ENCODE data around the gene AMN1.
"Not testable (repeated sequence)": the region's sequence is repeated elsewhere in the genome, so short reads cannot be mapped to it uniquely, and the experiment has no call there.

AMN1 gene

DNA sequence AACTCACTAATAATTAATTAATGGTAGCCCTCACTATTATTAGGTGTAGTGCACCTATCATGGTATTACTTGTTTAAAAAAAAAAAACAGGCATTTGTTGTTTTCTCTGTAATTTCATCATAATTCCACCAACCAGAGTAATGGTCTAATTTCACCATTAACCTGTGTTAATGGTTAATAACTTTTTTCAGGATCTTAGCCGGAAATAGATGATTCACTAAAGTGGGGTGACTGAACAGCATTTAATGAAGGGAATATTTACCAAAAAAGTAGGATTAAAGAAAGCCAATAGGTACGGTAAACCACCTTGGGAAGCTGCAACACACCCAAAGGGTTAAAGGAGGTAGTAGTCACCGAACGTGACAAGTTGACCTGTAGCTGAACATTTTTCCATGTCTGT lies 56.3 kb downstream of the AMN1 start:
- DNase-seq (ENCODE audit: low read depth), result no peak

DNA sequence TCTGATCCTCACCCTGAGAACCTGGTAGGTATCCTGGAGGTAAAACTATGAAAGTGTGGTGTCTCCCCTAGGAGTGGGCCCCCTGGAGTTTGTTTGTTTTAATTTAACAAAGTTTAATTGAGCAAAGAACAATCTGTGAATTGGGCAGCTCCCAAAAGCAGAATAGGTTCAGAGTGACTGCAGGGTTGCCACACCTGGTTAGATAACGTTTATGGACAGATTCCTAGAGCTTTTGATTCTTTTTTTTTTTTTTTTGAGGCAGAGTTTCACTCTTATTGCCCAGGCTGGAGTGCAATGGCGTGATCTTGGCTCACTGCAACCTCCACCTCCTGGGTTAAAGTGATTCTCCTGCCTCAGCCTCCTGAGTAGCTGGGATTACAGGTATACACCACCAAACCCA lies 59.2 kb downstream of the AMN1 start:
- not testable (repeated sequence) for DNase-seq (ENCODE audit: low read depth)

DNA sequence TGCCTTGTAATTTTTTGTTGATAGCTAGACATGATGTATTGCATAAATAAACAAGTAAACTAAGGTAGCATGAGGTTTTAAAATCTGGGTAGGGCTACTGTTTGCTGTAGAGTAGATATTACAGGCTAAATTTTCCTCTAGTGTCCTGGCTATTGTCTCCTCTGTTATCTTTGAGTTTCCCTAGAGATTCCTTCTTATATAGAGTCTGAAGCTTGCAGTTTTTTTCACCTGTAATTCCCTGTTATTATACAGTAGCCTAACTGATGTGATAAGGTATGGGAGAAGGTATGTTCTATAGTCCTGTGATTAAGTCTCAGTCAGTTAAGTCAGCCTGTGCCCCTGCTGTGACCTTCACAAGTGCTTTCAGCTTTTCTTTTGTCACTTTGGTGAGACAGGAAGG lies 59.8 kb downstream of the AMN1 start:
- no peak for DNase-seq (ENCODE audit: low read depth)

DNA sequence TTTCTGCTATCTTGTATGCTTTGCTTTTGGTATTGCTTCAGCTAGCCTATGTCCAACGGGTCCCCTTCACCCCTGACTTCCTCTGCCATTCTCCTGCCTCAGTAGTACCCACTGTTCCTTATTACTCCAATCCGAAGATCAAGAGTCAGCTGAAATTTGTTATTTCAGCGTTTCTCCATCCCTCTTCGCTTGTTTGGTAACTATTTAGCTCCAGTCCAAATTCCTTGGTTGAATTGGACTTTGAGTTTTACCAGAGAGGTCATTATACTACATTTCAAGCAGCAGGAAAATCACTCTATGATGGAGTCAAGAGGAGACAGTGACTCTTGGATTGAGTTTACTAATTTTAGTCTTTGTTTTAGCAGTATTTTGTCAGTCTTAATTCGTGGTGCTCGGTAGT lies 64.8 kb downstream of the AMN1 start:
- DNase-seq (ENCODE audit: low read depth), result no peak

DNA sequence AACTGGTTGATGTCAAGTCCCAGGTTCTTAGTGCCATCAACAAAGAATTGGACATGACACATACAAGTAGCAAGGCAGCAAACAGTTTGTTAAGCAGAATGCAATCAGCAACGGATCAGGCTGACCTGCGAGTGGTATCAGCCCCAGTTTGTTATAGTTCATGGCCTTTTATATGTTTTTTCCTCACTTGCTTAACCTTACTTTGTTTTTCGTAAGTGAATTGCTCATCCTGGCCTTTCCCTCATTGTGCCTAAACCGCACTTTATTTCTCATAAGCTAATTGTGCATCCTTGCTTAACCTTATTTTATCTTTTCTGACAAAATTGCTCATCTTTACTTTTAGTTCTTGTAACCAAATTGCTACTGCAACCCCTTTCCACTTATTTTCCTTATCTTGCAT lies 65.2 kb downstream of the AMN1 start:
- DNase-seq (ENCODE audit: low read depth), result no peak

DNA sequence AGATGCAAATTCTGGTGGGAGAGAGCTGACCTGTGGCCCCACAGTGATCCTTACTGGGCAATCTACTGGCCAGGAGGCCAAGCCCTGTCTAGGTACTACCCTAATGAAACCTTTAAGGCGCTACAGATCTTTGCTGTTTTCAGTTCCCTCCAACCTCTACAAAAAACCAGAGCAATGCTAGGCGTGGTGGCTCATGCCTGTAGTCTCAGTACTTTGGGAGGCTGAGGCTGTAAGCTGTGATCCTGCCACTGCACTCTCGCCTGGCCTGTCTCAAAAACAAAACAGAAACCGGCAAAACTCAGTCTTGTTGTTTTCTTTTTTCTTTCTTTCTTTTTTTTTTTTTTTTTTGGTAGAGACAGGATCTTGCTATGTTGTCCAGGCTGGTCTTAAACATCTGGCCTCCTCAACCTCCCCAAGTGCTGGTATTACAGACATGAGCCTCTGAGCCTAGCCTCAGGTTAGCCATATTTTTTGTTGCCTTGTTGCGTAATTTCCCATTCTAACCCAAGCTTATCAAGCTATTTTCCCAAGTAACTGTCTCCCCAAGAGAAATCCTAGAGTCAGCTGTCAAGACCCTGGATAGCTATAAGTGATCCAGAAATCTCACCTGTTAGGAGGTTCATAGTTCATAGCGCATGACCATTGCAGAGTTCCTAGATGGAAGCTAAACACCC lies 66.5 kb downstream of the AMN1 start:
- DNase-seq (ENCODE audit: low read depth), result no peak

DNA sequence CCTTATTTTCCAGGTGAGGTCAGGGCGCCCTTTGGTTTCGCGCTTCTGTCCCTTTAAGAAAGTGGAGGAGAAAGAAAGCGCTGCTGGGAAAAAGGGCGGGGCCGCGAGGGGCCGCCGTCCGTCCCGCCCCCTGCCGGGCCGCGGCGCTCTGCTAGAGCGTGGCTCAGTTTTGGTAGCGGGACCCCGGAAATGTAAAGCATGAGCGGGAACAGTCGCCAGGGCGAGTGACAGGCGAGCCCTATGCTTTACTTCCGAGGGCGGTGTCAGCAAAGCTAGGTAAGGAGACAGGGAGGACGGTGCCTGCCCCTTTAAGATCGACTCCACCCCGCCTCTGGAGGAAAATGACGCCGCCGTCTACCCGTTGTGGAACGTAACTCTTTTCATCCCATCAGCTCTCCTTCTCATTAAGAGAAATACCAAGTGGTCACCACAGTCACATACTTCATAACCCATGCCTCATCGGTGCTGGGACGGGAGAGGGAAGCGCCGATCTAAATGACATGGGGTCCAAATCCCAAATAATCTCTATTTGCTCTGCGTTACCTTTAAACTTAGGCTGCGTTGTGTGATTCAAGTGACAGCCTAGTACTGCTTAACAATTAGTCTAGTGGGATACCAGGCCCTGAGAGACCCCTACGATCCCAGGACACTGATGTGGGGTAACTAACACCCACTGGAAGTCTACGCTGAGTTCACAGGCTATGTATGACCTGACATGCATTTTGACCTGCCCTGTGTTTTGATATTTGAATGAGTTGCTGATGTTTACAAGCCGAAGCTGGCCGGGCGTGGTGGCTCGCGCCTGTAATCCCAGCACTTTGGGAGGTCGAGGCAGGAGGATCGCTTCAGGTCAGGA lies 69.5 kb downstream of the AMN1 start, which contains the start of gene ETFBKMT:
Gene ETFBKMT, plus strand, starts transcription at position 602 of the 856 bp plus-strand sequence. CDS start 2,266 bp downstream, outside the sequence.
- DNase-seq (ENCODE audit: low read depth), result peak; percentile 80

DNA sequence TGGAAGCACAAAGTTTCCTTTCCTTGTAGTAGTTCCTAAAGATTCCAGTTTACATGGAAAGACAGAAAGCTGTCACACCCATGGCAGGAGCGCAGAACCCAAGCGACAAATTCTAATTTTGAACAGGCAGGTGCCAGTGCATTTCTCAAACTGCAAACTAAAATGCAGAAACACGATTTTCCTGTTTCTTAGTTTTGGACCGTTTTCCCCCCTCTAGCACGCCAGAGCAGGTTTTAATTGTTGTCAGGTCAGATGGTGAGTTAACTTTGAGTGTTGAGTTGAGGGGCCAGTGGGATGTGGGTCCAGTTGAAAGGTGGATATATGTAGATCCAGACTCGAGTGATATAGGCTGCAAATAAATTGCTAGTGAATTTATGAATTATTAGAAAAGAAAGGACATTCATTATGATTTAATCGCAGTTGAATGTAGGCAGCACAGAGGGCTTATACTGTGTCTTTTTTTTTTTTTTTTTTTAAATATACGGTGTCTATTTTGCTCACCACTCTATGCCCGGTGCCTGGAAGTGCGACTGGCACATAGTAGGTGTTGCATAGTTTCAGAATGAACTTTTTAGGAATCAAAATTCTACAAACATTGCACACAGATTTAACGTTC lies 70.2 kb downstream of the AMN1 start:
- no peak for DNase-seq (ENCODE audit: low read depth)

DNA sequence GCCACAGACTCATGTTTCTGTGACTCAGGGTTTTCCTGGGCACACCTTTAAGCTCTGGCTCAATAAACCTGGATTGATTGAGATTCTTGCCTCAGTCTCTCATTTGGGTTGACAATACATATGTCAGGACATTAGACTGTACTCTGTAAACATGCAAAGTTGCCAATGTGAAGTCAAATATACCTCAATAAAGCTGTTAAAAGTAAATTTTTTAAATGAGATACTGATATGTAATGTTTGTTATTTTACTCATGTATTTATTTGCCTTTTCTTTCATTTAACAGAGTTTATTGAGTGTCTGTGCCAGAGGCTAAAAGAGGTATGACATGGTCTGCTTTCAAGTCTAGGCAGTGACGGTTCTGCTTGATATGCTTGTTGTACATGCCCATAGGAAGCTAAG lies 73.0 kb downstream of the AMN1 start:
- DNase-seq (ENCODE audit: low read depth), result no peak

DNA sequence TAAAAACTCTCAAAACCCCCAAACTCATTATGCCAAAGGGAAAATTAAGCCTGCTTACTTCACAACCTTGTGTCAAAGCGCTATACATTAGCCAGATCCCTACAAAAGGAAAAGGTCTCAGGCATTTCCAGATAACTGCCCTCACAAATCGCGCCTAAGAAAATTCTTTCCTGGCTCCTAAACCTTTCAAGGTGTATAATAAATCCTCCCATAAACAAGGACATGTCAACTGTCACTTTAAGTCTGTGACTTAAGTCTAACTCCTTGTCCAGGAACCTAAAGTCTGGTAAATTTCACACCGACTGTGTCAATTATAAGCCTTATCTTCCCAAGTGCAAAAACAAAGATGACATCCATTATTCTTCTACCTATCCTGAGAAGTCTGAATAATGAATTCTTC lies 73.6 kb downstream of the AMN1 start:
- no peak for DNase-seq (ENCODE audit: low read depth)

DNA sequence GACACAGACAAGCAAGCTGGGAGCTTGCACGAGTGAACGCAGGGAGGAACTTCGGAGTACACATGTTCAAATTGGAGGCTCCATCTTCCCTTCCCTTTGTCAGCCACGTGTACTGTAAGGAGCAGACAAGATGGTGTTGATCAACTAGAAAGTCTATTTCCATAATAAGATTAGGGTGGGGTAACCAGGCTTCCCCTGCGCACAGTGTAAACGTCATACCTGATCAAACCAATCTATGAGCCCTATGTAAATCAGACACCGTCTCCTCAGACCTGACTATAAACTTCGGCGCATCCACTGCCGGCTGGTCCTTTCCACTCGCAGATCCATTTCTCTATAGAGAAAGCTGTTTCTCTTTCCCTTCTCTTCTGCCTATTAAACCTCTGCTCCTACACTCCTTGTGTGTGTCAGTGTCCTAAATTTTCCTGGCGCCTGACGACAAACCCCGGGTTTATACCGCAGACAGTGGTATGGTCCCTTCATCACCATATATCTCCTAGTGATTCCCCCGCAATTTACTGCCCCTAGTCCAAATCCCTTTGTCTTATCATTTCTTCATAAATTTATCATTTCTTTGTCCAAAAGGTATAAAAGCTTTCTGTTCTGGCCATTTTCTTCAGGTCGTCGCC lies 76.8 kb downstream of the AMN1 start:
- no peak for DNase-seq (ENCODE audit: low read depth)

DNA sequence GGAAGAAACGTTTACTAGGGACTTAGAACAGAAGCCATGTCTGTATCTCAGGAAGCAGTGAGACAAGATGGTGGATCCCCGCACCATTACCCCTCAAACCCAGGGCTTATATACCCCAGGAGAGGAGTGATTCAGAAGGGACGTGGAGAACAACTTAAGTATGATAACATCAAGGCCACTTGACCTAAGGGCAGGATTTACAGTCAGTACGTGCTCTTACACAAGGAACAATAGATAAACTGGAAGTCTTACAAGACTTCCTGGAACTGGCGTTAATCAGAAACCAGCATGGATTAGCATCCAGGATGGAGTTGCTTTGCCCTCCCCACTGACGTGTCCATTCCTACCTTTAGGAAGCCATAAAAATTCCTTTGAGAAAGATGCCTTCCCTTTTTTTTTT lies 77.9 kb downstream of the AMN1 start:
- DNase-seq (ENCODE audit: low read depth), result no peak

DNA sequence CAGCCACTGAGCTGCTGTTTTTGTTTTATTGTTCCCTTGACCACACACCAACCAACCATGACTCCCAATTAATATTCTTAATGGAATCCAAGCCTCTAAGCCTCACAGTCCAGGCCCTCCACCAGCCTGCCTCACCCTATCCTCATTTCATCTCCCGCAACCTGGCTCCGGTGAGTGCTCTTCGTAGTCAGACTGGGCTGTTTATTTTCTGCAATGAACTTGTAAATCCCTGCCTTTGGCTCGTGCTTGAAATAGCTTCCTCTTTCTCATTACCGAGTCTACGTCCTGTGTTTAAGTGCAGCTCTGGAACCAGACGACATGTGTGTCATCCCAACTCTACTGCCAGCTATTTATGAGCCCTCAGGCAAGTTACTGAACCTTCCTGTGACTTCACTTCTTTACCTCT lies 81.7 kb downstream of the AMN1 start:
- DNase-seq (ENCODE audit: low read depth), result no peak

DNA sequence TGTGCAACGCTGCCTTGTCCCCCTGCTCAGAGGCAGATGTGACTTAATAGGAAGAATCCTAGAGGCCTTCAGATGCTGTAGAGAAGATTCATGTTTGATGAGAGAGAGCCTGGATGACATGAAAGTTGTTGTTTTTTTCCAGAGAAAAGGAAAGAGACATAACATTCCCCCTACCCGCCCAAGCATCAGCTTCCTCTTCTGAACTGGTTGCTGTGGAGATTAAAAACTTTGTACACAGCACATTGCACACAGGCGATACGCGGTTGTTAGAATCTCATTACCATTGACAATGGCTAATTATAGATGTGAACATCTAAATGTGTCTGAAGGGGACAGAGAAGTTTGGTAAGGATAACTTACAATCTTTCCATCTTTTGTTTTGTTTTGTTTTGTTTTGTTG lies 82.9 kb downstream of the AMN1 start:
- DNase-seq (ENCODE audit: low read depth), result no peak

DNA sequence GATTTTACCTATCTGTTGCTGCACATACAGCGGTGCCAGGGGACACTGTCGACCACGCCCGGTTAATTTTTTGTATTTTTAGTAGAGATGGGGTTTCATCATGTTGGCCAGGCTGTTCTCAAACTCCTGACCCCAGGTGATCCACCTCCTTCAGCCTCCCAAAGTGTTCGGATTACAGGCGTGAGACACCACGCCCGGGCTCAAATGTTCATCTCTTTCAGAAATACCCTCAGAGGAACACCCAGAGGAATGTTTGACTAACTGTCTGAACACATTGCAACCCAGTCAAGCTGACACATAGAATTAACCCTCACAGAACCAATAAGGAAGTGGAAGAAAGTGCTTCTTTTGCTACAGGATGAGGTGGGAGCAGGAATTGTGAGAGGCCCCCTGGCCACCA lies 84.3 kb downstream of the AMN1 start:
- DNase-seq (ENCODE audit: low read depth), result no peak

DNA sequence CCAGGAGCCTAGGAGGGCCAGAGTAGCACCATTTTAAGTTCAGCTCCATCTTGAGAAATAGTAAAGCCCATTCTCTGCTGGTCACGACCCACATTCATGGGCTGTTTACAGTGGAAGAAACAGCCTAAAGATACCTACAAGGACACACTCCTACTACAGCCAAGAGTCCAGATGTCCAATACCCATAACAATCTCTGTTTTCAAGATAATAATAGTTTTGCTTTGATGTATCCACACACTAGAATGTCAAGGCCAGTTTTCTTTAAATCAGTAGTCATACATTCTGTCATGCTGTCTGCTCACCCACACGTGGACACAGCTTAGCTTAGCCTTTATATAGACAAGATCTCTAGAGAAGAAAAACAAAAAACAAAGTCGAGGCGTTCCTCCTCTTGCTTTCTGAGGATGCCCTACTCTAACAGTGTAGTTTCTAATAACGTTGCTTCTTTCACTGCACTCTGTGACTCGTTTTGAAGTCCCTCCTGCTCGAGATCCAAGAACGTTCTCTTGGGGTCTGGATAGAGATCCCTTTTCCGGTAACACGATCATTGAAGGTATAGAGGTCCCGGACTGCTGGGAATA lies 87.2 kb downstream of the AMN1 start:
- no peak for DNase-seq (ENCODE audit: low read depth)

DNA sequence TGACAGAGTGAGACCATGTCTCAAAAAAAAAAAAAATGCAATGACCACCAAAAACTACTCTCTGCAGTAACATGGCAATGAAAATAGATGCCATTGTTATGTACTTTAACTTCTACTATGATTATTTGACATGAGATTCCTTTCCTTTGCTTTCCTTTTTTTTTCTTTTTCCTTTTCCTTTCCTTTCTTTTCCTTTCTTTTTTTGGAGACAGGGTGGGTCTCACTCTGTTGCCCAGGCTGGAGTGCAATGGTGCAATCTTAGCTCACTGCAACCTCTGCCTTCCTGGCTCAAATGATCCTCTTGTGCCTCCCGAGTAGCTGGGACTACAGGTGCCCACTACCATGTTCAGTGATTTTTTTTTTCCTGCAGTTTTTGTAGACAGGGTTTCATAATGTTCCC lies 94.2 kb downstream of the AMN1 start:
- no peak for DNase-seq (ENCODE audit: low read depth)

DNA sequence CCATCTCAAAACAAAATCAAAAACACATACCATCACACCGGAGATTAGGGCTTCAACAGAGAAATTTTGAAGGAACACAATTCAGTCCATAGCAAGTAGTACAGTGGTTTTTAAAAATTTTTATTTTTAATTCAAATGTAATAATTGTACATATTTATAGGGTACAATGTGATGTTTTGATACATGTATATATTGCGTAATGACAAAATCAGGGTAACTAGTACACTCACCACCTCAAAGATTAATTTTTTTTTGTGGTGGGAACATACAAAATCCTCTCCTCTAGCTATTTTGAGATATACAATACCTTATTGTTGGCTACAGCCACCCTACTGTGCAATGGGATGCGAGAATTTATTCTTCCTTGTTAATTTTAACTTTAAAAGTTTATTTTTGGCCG lies 95.4 kb downstream of the AMN1 start:
- DNase-seq (ENCODE audit: low read depth), result no peak

DNA sequence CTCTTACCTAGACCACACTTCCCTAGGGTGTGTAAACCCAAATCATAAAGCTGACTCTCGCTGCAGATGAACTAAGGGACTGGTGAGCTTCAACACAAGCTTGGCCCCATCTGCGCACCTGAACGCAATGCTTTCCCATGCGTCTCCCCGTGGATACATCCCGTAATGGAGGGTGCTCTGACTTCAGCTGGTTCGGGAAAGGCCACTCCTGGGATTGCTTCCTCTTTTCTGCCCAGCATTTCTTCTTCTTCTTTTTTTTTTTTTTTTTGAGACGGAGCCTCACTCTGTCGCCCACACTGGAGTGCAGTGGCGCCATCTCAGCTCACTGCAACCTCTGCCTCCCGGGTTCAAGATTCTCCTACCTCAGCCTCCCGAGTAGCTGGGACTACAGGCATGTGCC lies 97.0 kb downstream of the AMN1 start:
- no peak for DNase-seq (ENCODE audit: low read depth)

DNA sequence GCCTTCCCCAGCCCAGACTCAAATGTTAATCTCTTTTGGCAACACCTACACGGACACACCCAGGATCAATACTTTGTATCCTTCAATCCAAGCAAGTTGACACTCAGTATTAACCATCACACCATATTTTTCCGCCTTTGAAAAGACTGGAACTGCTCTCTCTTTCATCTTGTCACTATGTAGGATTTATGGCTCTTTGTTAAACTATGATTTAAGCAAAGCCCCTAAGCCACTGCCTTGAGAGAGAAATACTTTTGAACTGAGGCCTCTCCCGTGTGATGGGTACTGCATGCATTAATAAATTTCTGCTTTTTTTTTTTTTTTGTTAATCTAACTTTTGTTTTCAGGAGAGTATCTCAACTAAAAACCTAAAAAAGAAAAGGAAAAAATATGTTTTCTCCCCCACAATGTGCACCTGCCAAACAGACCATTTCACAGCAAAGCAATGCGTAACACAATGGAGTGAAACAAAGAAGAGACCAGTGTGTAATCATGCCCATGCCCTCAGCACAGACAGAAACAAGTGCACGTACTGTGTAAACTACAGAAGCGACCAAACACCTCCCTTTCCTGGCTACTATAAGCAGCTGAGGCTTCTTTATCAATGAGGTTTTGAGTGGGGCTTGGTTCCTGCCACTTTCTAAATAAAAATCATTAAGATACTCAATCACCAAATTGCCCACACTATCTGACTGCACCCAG lies 97.6 kb downstream of the AMN1 start:
- no peak for DNase-seq (ENCODE audit: low read depth)
